HG02870 (cell line): ENCODE results near the gene TRA2B.
"Not testable (repeated sequence)": the region's sequence is repeated elsewhere in the genome, so short reads cannot be mapped to it uniquely, and the experiment has no call there.

Experiments
- ATAC-seq: cut with Tn5 transposase; IDR thresholded peaks from one replicate; pipeline ENCODE4 v1.9.1; 2021; ENCODE audit warnings: mild to moderate bottlenecking, moderate library complexity; ENCODE audit not compliant: unreplicated experiment

The TRA2B gene

DNA sequence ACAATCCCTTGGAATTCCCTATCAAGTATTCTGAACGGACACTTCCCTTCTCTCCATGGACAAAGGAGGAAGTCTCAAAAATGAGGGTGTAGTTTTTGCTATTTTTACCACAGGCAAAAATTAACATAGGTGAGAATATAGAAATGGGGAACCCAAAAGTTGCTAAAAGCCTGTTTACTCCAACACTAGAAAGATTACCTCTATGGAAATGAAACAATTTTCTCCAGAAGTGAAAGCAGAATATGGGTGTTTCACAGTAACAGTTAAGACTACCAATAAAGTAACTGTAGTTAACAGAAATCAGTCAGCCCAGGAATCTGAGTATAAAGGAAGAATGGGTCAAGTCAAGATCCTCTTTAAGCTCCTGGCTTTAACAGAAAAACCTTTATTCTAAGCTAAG lies 9.3 kb downstream of the TRA2B start:
- no peak for ATAC-seq

DNA sequence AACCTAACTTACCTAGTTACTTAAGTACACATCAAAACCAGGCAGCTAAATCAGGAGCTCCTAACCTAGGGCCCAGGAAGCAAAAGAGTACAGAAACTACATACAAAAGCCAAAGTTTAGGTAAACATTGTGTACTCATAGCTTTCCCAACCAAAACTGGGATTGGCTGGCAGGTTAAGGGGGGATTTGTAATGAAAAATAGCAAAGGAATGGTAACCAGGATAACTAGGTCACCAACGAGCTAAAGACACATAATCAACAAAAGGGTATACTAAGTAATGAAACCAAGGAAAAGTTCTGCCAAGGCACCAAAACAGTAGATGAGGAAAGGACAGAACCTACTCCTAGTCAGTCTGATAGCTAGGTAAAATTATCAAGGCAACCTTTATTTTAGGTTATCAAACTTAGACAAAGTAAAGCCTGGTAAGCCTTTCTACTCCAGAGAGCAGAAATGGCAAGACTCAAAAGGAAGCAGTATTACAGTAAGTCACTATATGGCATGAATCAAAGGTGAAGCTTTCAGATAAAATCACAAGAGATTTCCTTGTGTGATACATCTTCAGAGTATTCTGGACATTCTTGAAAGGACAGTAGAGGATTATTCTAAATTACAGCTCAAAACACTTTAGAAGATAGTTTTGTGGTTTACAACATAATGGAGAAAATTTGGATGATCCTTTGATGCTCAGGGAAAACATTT lies 10.2 kb downstream of the TRA2B start:
- ATAC-seq = no peak

DNA sequence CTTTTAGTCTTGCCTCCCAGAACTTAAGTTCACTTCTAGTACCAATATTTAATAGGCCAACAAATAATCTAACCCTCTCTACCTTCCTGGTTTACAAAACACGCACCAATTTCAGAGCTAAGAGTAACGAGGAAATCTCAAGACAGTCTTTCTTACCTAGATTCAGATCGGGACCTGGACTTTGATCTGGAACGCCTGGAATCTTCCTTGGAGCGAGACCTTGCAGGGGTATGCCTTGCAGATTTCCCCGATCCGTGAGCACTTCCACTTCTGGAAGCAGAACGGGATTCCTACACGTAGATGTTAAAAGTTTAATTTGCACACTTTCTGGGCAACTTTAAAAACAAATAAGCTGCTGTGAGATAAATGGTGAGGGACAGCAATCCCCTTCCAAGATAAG lies 11.4 kb downstream of the TRA2B start:
- no peak for ATAC-seq

DNA sequence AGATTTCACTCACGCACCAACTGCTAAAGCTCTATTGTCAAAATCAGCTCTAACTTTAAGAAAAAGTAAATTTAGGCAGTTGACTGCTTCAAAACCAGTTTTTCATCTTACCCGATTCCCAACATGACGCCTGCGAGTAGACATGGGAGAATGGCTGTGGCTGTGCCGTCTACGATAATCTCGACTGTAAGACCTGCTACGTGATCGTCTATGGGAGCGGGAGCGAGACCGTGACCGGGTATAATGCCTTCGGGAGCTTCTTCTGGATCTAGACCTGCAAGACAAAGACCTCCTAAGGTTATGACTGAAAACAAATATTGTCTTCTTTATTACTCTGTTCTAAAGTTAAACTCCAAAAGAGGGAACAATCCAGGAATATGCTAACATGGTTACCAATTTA lies 12.5 kb downstream of the TRA2B start:
- ATAC-seq = no peak

DNA sequence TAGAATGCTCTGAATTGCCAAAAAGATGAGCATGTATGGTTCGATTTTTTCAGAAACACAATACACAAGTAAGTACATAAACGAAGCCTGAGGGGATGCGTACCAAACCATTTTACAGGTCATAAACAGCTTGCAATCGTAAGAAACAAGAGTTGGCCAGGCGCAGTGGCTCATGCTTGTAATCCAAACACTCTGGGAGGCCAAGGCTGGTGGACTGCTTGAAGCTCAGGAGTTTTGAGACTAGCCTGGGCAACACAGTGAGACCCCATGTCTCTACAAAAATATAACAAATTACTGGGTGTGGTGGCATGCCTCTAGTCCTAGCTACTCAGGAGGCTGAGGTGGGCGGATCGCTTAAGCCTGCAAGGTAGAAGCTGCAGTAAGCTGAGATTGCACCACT lies 13.4 kb downstream of the TRA2B start:
- no peak for ATAC-seq

DNA sequence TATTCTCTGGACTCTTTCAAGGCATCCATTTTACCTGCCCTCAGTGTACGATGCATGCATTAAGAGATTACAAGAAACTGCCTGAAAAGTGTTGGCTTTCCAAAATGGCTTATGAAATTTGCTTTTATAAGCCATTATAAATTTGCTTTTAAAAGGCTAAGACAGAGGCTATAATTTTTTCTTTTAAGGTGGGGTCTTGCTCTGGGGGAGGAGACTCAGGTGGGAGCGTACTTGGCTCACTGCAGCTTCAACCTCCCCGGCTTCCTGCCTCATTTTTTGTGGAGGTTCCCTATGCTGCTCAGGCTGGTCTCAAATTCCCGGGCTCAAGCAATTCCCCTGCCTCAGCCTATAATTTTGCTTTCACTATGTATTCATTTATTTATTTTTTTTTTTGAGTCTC lies 17.6 kb downstream of the TRA2B start:
- ATAC-seq = no peak

DNA sequence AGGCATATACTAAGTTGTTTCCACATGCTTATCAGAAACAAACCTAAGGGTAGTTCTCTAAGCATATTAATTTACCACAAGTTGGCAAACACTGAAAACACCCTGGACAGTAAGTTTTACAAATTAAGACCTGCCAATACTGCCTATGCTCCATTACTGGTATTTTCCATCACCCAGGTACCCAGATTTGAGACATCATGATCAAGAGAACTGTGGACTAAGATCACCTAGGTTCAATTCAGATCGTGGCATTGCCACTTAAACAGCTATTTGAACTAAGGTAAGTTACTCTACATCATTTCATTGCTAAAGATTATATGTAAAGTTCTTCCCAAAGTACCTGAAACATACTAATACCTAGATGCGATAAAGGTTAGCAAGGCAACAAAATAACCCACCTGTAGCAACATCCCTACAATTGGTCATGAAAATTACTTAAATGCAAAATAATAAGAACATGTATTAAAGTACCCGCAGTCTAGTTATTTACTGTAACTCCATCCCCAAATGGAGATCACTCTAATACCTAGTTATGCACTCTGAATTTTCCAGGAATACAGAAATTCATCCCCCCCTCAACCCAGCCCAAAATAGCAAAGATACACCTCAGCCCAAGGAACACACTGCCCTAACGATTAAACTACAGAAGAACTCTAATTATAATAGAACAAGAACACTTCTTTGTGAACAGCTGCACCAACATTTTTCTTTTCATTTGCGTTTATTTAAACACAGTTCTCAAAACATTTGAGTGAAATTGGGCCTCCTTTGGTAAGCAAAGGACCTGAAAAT lies 21.6 kb downstream of the TRA2B start:
- ATAC-seq = no peak

DNA sequence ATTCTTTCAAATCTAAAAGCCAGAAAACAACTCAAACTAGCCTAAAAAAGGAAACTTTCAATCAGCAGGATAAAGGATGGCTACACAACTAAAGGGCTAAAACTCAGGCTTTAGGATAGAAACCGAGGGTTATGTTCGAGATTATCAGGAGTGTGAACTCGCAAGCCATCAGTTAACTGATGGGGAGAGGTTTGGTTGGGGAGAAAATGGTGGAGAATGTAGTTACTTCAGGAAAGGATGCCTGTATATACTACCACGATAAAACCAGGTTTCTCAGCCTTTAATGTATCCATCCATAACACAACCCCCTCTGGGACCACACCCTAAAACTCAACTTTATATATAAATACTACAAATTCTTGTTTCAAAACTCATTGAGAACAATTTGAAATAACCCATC lies 22.2 kb downstream of the TRA2B start:
- ATAC-seq = no peak

DNA sequence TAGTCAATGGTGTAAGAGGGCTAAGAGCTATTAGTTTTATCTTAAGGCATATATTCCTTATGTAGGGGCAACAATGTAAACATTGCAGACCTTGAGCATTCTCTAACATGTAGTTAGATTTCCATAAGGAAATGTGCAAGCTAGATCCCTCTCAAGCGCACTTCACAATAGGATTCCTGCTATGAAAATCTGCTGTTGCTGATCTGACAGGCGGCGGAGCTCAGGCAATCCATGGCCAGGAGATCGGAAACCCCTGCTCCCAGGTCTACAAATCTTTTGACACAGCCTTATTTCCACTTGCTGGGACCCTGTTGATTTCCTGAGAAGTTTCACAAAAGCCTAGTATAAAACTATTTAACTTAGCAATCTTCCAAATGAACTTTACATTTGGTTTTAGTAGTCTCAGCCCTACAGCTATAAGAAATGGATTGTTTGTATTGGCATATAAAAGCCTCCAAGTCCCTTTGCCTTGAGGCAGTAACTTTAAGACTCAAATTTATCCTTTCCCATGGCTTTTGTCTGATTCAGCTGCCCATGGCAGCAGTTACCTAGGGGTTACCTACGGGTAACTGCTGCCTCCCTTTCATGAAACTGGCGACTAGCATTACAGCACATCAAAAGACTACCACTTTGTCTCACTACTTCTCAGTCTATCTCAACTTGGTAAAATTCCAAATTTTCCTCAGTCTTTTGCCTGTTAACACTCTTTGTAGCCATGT lies 22.7 kb downstream of the TRA2B start:
- ATAC-seq = no peak

DNA sequence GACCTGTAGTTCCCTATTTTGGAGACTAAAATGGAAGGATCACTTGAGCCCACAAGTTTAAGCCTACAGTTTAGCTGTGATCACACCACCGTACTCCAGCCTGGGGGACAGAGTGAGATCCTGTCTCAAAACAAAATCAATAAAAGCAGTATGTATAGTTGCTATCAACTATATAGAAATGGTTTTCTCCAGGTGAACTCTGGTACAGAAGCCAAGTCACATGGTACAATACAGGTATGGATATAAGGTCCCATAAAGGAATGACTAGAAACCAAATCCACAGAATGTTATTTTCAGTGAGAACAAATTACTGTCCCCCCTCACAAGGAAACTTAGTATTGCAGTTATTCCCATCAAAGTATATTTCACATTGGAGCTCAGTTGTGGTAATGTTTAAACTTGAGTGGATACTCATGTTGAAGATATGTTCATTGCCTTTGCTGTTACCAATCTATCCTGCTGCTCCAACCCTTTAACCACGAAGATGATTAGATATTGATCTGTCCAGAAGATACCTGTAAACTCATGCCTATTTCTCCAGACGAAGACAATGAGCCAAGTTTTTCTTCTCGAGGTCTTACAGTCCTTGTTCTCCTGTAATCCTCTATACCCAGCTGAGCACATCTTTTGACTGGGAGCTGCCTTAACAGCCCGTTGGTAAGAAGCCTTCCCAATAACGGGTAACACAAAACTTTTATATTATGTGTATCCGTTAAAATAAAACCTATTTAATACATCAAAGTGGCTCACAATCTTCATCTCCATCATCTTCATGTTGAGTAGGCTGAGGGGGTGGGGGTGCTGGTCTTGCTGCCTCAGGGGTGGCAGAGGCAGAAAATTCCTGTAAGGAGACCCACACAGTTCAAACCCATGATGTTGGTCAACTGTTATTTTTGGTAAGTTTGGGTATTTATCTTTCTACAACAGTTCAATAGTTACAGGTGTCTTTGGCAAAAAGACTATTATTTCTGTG lies 24.6 kb downstream of the TRA2B start:
- ATAC-seq = no peak

DNA sequence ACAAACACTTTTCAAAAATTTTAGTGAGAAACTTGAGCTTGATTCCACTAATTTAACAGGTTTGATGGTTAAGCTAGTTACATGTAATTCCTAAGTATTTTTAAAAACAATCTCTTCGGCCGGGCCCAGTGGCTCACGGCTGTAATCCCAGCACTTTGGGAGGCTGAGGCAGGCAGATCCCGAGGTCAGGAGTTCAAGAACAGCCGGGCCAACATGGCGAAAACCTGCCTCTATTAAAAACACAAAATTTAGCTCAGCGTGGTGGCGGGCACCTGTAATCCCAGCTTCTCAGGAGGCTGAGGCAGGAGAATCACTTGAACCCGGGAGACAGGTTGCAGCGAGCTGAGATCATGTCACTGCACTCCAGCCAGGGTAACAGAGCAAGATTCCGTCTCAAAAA lies 25.3 kb downstream of the TRA2B start:
- ATAC-seq = no peak

DNA sequence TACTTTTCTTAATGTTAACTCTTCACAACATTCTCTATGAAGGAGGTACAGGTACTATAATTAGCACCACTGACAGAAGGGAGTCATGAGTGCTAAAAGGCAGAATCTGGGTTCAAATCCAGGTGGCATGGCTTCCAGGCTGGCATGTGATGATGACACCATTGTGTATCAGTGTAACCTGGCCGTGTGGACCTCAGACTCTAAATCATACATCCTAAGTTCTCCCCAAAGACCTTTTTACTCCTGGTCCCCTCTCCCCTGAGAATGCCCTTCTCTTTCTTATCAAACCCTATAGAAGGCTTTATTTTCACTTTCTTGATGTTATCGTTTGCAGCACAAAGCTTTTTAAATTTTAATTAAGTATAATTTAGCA lies 26.8 kb downstream of the TRA2B start:
- not testable (repeated sequence) for ATAC-seq

DNA sequence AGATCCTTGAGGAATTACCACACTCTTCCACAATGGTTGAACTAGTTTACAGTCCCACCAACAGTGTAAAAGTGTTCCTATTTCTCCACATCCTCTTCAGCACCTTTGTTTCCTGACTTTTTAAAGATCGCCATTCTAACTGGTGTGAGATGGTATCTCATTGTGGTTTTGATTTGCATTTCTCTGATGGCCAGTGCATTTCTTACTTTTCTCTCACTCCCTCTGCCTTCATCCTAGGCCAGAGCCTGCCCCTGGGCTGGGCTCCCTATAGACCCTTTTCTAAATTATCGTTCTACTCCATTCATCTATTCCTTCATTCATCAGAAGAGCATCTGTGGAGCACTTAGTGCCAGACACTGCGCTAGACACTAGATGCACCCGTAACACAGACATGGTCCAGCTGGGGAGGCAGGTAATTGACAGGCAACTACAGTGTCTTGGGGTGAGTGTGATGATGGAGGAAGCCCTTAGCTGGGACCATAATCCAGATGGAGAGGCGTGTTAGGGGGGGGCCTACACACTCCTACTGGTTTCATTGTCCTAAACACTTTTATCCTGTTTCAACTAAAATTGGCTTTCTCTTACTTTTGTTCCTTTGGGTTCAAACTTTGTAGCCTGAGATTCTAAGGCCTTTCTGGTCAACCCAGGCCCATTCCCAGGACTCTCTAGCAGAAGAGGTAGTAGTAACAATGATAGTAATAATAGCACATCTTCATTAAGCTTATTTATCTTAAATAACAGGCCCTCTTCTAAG lies 27.3 kb downstream of the TRA2B start:
- ATAC-seq = not testable (repeated sequence)

DNA sequence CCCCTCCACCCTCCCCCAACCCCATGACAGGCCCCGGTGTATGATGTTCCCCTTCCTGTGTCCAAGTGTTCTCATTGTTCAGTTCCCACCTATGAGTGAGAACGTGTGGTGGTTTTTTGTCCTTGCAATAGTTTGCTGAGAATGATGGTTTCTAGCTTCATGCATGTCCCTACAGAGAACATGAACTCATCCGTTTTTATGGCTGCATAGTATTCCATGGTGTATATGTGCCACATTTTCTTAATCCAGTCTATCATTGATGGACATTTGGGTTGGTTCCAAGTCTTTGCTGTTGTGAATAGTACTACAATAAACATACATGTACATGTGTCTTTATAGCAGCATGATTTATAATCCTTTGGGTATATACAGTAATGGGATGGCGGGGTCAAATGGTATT lies 27.9 kb downstream of the TRA2B start:
- ATAC-seq = not testable (repeated sequence)

DNA sequence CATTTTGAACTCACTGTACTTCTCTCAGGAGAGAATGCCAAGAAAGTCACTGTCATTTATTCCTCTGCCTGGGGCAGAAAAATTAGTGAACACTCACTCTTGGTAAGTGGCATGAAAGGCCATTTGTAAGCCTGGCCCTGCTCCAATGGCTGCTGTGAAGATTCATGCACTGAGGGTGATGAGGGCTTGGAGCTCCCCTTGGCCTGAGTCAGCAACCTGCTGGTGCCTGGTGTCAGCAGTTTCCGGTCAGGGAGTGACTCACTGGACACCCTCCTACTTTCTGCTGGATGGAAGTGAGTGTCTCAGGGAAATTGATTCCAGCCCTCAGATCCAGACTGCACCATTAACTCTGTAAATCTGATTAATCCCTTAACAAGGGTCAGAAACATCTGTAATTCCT lies 37.6 kb downstream of the TRA2B start:
- ATAC-seq = no peak

DNA sequence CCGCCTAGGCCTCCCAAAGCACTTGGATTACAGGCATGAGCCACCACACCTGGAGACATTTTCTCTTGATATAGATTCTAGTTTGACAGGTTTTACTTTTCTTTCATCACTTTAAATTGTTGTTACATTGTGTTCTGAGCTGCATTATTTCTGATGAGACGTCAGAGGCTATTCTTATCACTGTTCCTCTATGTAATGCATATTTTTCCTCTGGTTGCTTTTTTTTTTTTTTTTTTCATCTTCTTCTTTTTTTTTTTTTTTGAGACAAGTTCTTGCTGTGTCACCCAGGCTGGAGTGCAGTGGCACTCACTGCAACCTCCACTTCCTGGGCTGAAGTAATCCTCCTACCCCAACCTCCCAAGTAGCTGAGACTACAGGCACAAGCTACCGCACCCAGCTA lies 41.2 kb downstream of the TRA2B start:
- no peak for ATAC-seq

DNA sequence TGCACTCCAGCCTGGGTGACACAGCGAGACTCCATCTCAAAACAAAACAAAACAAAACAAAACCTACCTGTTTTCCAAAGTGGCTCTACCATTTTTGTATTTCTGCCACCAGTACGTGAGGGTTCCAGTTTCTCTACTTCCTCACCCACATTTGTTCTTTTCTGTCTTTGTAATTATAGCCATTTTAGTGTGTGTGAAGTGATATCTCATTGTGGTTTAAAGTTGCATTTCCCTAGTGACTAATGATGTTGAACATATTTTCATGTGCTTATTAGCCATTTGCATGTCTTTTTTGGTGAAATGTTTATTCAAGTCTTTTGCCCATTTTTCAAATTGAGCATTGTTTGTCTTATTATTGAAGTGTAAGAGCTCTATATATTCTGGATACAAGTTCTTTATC lies 50.7 kb downstream of the TRA2B start:
- ATAC-seq = no peak

DNA sequence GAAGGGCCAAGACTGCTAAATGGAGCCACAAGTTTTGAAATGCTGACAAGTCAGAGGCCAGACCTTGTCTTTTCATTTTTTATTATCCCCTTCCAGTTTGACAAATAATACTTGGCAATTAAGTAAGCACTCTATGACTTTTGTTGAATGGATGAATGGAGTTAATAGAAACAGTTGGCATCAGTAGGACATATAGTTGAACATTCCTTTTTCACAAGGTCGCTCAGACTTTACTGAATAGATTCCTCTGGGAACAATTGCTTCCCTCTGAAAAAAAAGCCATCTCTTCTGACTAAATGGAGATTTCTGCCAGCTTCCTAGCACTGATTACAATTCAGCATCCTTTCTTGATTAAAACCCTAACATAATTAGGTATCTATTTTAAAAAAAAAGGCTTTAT lies 53.2 kb downstream of the TRA2B start:
- ATAC-seq = no peak

DNA sequence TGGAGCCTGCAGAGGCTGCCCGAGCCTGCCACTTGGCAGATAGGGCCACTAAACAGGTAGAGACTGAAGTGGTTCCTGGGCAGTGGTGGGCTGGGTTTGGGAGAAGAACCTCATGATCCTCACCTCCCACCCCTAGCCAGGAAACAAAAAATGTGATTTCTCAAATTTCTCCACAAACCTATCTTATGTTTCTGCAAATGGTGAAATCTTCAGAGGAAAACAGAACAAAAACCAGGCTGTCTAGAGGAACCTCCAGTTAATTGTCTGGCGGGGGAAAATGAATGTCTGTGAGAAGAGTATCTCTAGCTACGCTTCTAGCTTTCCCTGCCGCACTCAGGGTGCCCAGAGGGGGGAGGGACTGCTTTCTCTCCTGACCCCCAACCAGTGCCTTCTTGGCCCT lies 55.9 kb downstream of the TRA2B start:
- no peak for ATAC-seq

DNA sequence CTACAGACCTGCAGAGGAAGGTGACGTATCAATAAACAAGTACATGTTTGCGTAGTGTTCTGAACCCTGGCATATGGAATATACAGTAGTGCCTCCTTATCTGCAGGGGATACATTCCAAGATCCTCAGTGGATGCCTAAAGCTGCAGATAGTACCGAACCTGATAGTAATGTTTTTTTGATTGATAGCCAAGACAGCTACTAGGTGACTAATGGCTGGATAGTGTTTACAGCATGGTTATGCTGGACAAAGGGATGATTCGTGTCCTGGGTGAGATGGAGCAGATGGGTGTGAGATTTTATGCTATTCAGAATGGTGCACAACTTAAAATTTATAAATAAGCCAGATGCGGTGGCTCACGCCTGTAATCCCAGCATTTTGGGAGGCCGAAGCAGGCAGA lies 57.2 kb downstream of the TRA2B start:
- no peak for ATAC-seq
